ENCODE data around the gene AKT3. TPM values are rescaled to one million over a fixed set of nuclear protein-coding genes. Genes with fewer than 3 reads are reported as not detected.

Gene AKT3
- 10 to 100 TPM; 47.3 to 49.6 TPM for total RNA-seq
- polyA plus RNA-seq = 4.3 TPM

GRCh38 chr1:243850202-243850451 is at the start of gene AKT3:
AKT3 (minus strand) TSS chr1:243850243; CDS start chr1:243843170, 7,073 bp downstream.
- peak within 1 kb of the TSS; percentile 80 for H3K4me3 ChIP-seq (ENCODE audit: low read length)
- POLR2A ChIA-PET = interaction anchor here (1.0 to 2.7 kb wide), 3 partner anchors 12 to 199 kb away, joined by 4 to 18 read pairs (median 4); no protein-coding TSS in a partner anchor
- H3K27ac ChIP-seq (ENCODE audit: low read depth, low read length) = peak within 1 kb of the TSS; percentile 80

GRCh38 chr1:243898278-243898677 is 48.2 kb upstream of the AKT3 start:
- Histone ChIP-seq H3K4me3 (ENCODE audit: low read length) (no peak overlapping the region), H3K36me3 (ENCODE audit: insufficient read depth, low read length) (no peaks in the 10 kb centered on the region), H3K9me3 (ENCODE audit: low read length) (no peaks in the 10 kb centered on the region), H3K27me3 (ENCODE audit: insufficient read depth, low read length, poor library complexity, severe bottlenecking) (no peaks in the 10 kb centered on the region), H3K27ac (ENCODE audit: low read depth, low read length) (no peak overlapping the region), H3K4me1 (ENCODE audit: insufficient read depth, low read length) (no peaks in the 10 kb centered on the region)
- peaks cover 21 to 40% of the 10 kb centered on the region in 2 donors for H3K27me3 Mint-ChIP-seq
- no peaks in the 10 kb centered on the region for H3K4me1 Mint-ChIP-seq
- peak overlapping the region in 1 of 8 donors; percentile 5 for H3K27ac Mint-ChIP-seq
- no peaks in the 10 kb centered on the region for H3K9me3 Mint-ChIP-seq
- H3K36me3 Mint-ChIP-seq = peaks cover 0 to 3% (median 0%) of the 10 kb centered on the region in 3 donors
- no peak for DNase-seq
- POLR2A ChIA-PET = no interaction called here
- CTCF ChIA-PET = no interaction called here
- no peak overlapping the region for H3K4me3 Mint-ChIP-seq

More at GRCh38 chr1:243850202-243850451, at the start of gene AKT3:
- DNase-seq = no peak
- Histone ChIP-seq H3K27me3 (ENCODE audit: insufficient read depth, low read length, poor library complexity, severe bottlenecking) (no peaks in the 10 kb centered on the region), H3K4me1 (ENCODE audit: insufficient read depth, low read length) (peaks cover 20% of the 10 kb centered on the region), H3K36me3 (ENCODE audit: insufficient read depth, low read length) (no peaks in the 10 kb centered on the region), H3K9me3 (ENCODE audit: low read length) (no peaks in the 10 kb centered on the region)
- Mint-ChIP-seq H3K4me1 (peaks cover 32 to 49% (median 45%) of the 10 kb centered on the region in 3 donors), H3K36me3 (peaks cover 0 to 9% (median 0%) of the 10 kb centered on the region in 3 donors), H3K4me3 (peak within 1 kb of the TSS; percentile 95 to 100 (median 97)), H3K27me3 (peaks cover 0 to 2% of the 10 kb centered on the region in 2 donors), H3K9me3 (no peaks in the 10 kb centered on the region), H3K27ac (peak within 1 kb of the TSS; percentile 98 to 100 (median 99))
- CTCF ChIA-PET = no interaction called here

GRCh38 chr1:243896313-243896712 is 46.3 kb upstream of the AKT3 start:
- Histone ChIP-seq H3K4me1 (ENCODE audit: insufficient read depth, low read length) (no peaks in the 10 kb centered on the region), H3K36me3 (ENCODE audit: insufficient read depth, low read length) (no peaks in the 10 kb centered on the region), H3K4me3 (ENCODE audit: low read length) (no peak overlapping the region), H3K9me3 (ENCODE audit: low read length) (no peaks in the 10 kb centered on the region), H3K27me3 (ENCODE audit: insufficient read depth, low read length, poor library complexity, severe bottlenecking) (no peaks in the 10 kb centered on the region), H3K27ac (ENCODE audit: low read depth, low read length) (no peak overlapping the region)
- H3K4me1 Mint-ChIP-seq = no peaks in the 10 kb centered on the region
- DNase-seq = no peak
- peaks cover 0 to 3% (median 0%) of the 10 kb centered on the region in 3 donors for H3K36me3 Mint-ChIP-seq
- H3K27me3 Mint-ChIP-seq = peaks cover 18 to 37% of the 10 kb centered on the region in 2 donors
- POLR2A ChIA-PET = no interaction called here
- CTCF ChIA-PET = no interaction called here
- no peaks in the 10 kb centered on the region for H3K9me3 Mint-ChIP-seq
- no peak overlapping the region for H3K27ac Mint-ChIP-seq
- no peak overlapping the region for H3K4me3 Mint-ChIP-seq

GRCh38 chr1:243892456-243892855 is 42.4 kb upstream of the AKT3 start:
- Histone ChIP-seq H3K27ac (ENCODE audit: low read depth, low read length) (no peak overlapping the region), H3K36me3 (ENCODE audit: insufficient read depth, low read length) (no peaks in the 10 kb centered on the region), H3K4me3 (ENCODE audit: low read length) (no peak overlapping the region), H3K4me1 (ENCODE audit: insufficient read depth, low read length) (no peaks in the 10 kb centered on the region), H3K27me3 (ENCODE audit: insufficient read depth, low read length, poor library complexity, severe bottlenecking) (no peaks in the 10 kb centered on the region), H3K9me3 (ENCODE audit: low read length) (no peaks in the 10 kb centered on the region)
- Mint-ChIP-seq H3K4me1 (no peaks in the 10 kb centered on the region), H3K36me3 (peaks cover 0 to 3% (median 0%) of the 10 kb centered on the region in 3 donors), H3K27ac (no peak overlapping the region), H3K27me3 (peaks cover 19 to 34% of the 10 kb centered on the region in 2 donors), H3K4me3 (no peak overlapping the region), H3K9me3 (no peaks in the 10 kb centered on the region)
- ChIA-PET CTCF (interaction anchor here (1.0 kb wide), 1 partner anchor 54 kb away, joined by 3 read pairs; no protein-coding TSS in a partner anchor), POLR2A (no interaction called here)
- no peak for DNase-seq

GRCh38 chr1:243890576-243890975 is 40.5 kb upstream of the AKT3 start:
- CTCF ChIA-PET = interaction anchor here (0.9 kb wide), 1 partner anchor 16 kb away, joined by 3 read pairs; no protein-coding TSS in a partner anchor
- no peaks in the 10 kb centered on the region for H3K27me3 ChIP-seq (ENCODE audit: insufficient read depth, low read length, poor library complexity, severe bottlenecking)
- no peak for DNase-seq
- no peak overlapping the region for H3K27ac Mint-ChIP-seq
- H3K4me1 ChIP-seq (ENCODE audit: insufficient read depth, low read length) = no peaks in the 10 kb centered on the region
- no peaks in the 10 kb centered on the region for H3K36me3 Mint-ChIP-seq
- no peak overlapping the region for H3K4me3 Mint-ChIP-seq
- H3K9me3 Mint-ChIP-seq = no peaks in the 10 kb centered on the region
- POLR2A ChIA-PET = no interaction called here
- H3K4me3 ChIP-seq (ENCODE audit: low read length) = no peak overlapping the region
- H3K9me3 ChIP-seq (ENCODE audit: low read length) = no peaks in the 10 kb centered on the region
- H3K27ac ChIP-seq (ENCODE audit: low read depth, low read length) = no peak overlapping the region
- no peaks in the 10 kb centered on the region for H3K36me3 ChIP-seq (ENCODE audit: insufficient read depth, low read length)
- H3K27me3 Mint-ChIP-seq = peaks cover 15 to 23% of the 10 kb centered on the region in 2 donors
- no peaks in the 10 kb centered on the region for H3K4me1 Mint-ChIP-seq

GRCh38 chr1:243885806-243886205 is 35.8 kb upstream of the AKT3 start:
- Mint-ChIP-seq H3K27me3 (peaks cover 10 to 38% of the 10 kb centered on the region in 2 donors), H3K27ac (no peak overlapping the region), H3K9me3 (no peaks in the 10 kb centered on the region), H3K4me1 (no peaks in the 10 kb centered on the region), H3K4me3 (no peak overlapping the region), H3K36me3 (peaks cover 0 to 4% (median 0%) of the 10 kb centered on the region in 3 donors)
- no peak for DNase-seq
- CTCF ChIA-PET = interaction anchor here (1.4 kb wide), 1 partner anchor 16 kb away, joined by 4 read pairs; no protein-coding TSS in a partner anchor
- H3K9me3 ChIP-seq (ENCODE audit: low read length) = no peaks in the 10 kb centered on the region
- H3K36me3 ChIP-seq (ENCODE audit: insufficient read depth, low read length) = no peaks in the 10 kb centered on the region
- H3K4me1 ChIP-seq (ENCODE audit: insufficient read depth, low read length) = no peaks in the 10 kb centered on the region
- H3K27ac ChIP-seq (ENCODE audit: low read depth, low read length) = no peak overlapping the region
- POLR2A ChIA-PET = no interaction called here
- H3K27me3 ChIP-seq (ENCODE audit: insufficient read depth, low read length, poor library complexity, severe bottlenecking) = no peaks in the 10 kb centered on the region
- no peak overlapping the region for H3K4me3 ChIP-seq (ENCODE audit: low read length)

GRCh38 chr1:243884603-243885002 is 34.6 kb upstream of the AKT3 start:
- Mint-ChIP-seq H3K27me3 (peaks cover 4 to 27% of the 10 kb centered on the region in 2 donors), H3K4me3 (no peak overlapping the region), H3K9me3 (no peaks in the 10 kb centered on the region), H3K27ac (no peak overlapping the region), H3K36me3 (peaks cover 0 to 8% (median 0%) of the 10 kb centered on the region in 3 donors), H3K4me1 (no peaks in the 10 kb centered on the region)
- Histone ChIP-seq H3K27ac (ENCODE audit: low read depth, low read length) (no peak overlapping the region), H3K4me3 (ENCODE audit: low read length) (no peak overlapping the region), H3K9me3 (ENCODE audit: low read length) (no peaks in the 10 kb centered on the region), H3K36me3 (ENCODE audit: insufficient read depth, low read length) (no peaks in the 10 kb centered on the region), H3K4me1 (ENCODE audit: insufficient read depth, low read length) (no peaks in the 10 kb centered on the region), H3K27me3 (ENCODE audit: insufficient read depth, low read length, poor library complexity, severe bottlenecking) (no peaks in the 10 kb centered on the region)
- POLR2A ChIA-PET = no interaction called here
- DNase-seq = no peak
- CTCF ChIA-PET = no interaction called here

GRCh38 chr1:243883551-243883950 is 33.5 kb upstream of the AKT3 start:
- DNase-seq = no peak
- Histone ChIP-seq H3K27me3 (ENCODE audit: insufficient read depth, low read length, poor library complexity, severe bottlenecking) (no peaks in the 10 kb centered on the region), H3K27ac (ENCODE audit: low read depth, low read length) (no peak overlapping the region), H3K36me3 (ENCODE audit: insufficient read depth, low read length) (no peaks in the 10 kb centered on the region), H3K4me1 (ENCODE audit: insufficient read depth, low read length) (no peaks in the 10 kb centered on the region), H3K4me3 (ENCODE audit: low read length) (no peak overlapping the region), H3K9me3 (ENCODE audit: low read length) (no peaks in the 10 kb centered on the region)
- Mint-ChIP-seq H3K36me3 (peaks cover 0 to 9% (median 0%) of the 10 kb centered on the region in 3 donors), H3K27me3 (peaks cover 4 to 27% of the 10 kb centered on the region in 2 donors), H3K4me3 (no peak overlapping the region), H3K4me1 (no peaks in the 10 kb centered on the region), H3K27ac (peak overlapping the region in 1 of 8 donors; percentile 55), H3K9me3 (no peaks in the 10 kb centered on the region)
- ChIA-PET CTCF (no interaction called here), POLR2A (no interaction called here)

Data from CD8-positive, alpha-beta memory T cell (primary cell).